ENCODE measurements around the gene OR11G2.
"Not testable (repeated sequence)": the region's sequence is repeated elsewhere in the genome, so short reads cannot be mapped to it uniquely, and the experiment has no call there.

The OR11G2 gene

GRCh38 chr14:20223410-20223809 is 32.7 kb downstream of the OR11G2 start, which contains the start of gene OR11H6:
OR11H6 (plus strand) TSS chr14:20223710; CDS start chr14:20223710, 0 bp downstream.
- DNase-seq (ENCODE audit: low read depth in 2 of 3, low spot score in 2 of 3): no peak

GRCh38 chr14:20228681-20229080 is 38.0 kb downstream of the OR11G2 start, which contains the start of gene OR11H7:
OR11H7 (plus strand) TSS chr14:20228981.
- no peak for DNase-seq (ENCODE audit: low read depth in 2 of 3, low spot score in 2 of 3)

- not testable (repeated sequence) for DNase-seq (ENCODE audit: low read depth in 2 of 3, low spot score in 2 of 3)
Measured at GRCh38 chr14:20235415-20235814, 44.7 kb downstream of the OR11G2 start.

GRCh38 chr14:20247646-20248246 is 57.0 kb downstream of the OR11G2 start:
- DNase-seq (ENCODE audit: low read depth in 2 of 3, low spot score in 2 of 3): no peak
